Gastrocnemius medialis (tissue), 4 donors: ENCODE data around the gene ABI1.

Source experiments
- CTCF ChIP-seq, 5 experiments: fragments of 450-650 bp in 3 of 5; fragments of 200-600 bp in 2 of 5; sonication (generic) in 2 of 5; IDR thresholded peaks in 4 of 5; conservative IDR thresholded peaks in 1 of 5; 1 replicate in 4 of 5; 2 replicates in 1 of 5; pipeline ENCODE4 v1.5.1; 2016 to 2019; ENCODE audit warnings: antibody characterized with exemption in 5 of 5, mild to moderate bottlenecking in 3 of 5, moderate library complexity in 3 of 5
- POLR2A ChIP-seq, 2 donors: fragments of 450-650 bp; IDR thresholded peaks; one replicate each; pipeline ENCODE4 v1.6.1; 2017; ENCODE audit warnings: antibody characterized with exemption in 2 of 2, mild to moderate bottlenecking in 2 of 2, moderate library complexity in 2 of 2

DNA sequence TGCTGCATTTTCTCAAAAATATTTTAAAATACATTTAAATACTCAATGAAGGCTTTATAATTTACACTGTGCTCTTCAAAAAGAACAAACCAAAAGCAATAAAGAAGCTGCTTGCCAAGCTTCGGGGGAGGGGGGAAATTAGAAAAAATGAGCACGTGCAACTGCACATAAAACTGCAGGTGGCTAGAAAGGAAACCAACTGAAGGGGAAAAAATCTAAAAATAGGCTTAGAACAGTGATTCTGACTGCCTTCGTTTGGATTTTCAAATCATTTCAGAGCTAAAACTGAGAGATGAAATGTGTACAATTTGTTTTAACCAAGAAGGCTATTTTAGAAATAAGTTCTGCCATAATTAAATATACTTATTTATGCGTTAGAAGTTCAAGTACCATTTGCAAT is 61.4 kb downstream of the ABI1 start:
- no peak for TF ChIP-seq CTCF (IDR thresholded peaks at IDR 0.05 in 4 of 5, conservative IDR thresholded peaks at IDR 0.05 in 1 of 5)
- TF ChIP-seq POLR2A (IDR thresholded peaks at IDR 0.05) = no peak
